ENCODE results near the gene CDK19. TPM values are rescaled to one million over a fixed set of nuclear protein-coding genes. Genes with fewer than 3 reads are reported as not detected.
"Not testable (repeated sequence)": the region's sequence is repeated elsewhere in the genome, so short reads cannot be mapped to it uniquely, and the experiment has no call there.

Gene CDK19
- total RNA-seq, 5 donors from 2014 or later (not counting 1 experiment from before 2014, with no cell fraction given), result 11.4 to 16.1 (median 14.2) TPM

- Mint-ChIP-seq H3K4me3 (no peak overlapping the region), H3K4me1 (peaks cover 2 to 13% (median 10%) of the 10 kb centered on the region in 3 donors), H3K27ac (no peak overlapping the region), H3K27me3 (no peaks in the 10 kb centered on the region), H3K36me3 (peaks cover 7% of the 10 kb centered on the region), H3K9me3 (no peaks in the 10 kb centered on the region)
- H3K27ac ChIP-seq (ENCODE audit: low read length), result no peak overlapping the region
- ChIA-PET CTCF (interaction anchor here in 1 of 2 donors (0.6 kb wide), 1 partner anchor 68 kb away, joined by 7 read pairs; no protein-coding TSS in a partner anchor), POLR2A (no interaction called here)
- DNase-seq, result no peak
- WGBS (ENCODE audit: insufficient coverage), result 80% methylated on average over 1 of the region's 4 CpGs
- no peak overlapping the region for H3K4me3 ChIP-seq (ENCODE audit: control insufficient read depth in 1 of 2, extremely low read depth in 1 of 2, low read length in 1 of 2)
- no peak for ATAC-seq (replicated peaks in 1 of 4)
- H3K9me3 ChIP-seq, result no peaks in the 10 kb centered on the region
- no peaks in the 10 kb centered on the region for H3K36me3 ChIP-seq (ENCODE audit: control insufficient read depth in 2 of 2, extremely low read depth in 1 of 2, insufficient read depth in 1 of 2, low read length in 1 of 2)
- H3K4me1 ChIP-seq (ENCODE audit: control insufficient read depth in 1 of 2, extremely low read depth in 1 of 2, insufficient read depth in 2 of 2, low read length in 2 of 2), result no peaks in the 10 kb centered on the region
- H3K27me3 ChIP-seq (replicated peaks in 1 of 2; ENCODE audit: control insufficient read depth in 2 of 2, extremely low read depth in 1 of 2, insufficient read depth in 2 of 2, low read length in 1 of 2), result no peaks in the 10 kb centered on the region
Observed at GRCh38 chr6:110757926-110758325, 57.3 kb downstream of the CDK19 start.

DNA sequence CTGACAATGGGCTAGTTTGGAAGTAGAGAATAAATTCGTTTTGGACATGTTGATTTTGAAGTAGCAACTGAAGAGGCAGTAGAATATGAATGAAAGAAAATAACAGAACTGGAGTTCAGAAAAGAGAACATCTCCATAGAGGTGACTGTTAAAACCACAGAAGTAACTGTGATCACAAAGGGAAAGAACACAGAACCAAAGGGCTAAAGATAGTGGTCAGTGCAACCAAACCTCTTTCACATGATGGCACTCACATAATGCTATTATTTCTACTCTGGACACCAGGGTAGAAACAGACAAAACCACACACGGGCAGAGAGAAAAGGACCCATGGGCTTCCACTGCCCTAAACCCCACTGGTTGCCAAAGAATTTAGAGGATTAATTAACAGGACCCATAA is 58.5 kb downstream of the CDK19 start:
- no peak for ATAC-seq (replicated peaks in 1 of 4)
- 60% methylated on average over 2 of the region's 2 CpGs for WGBS (ENCODE audit: insufficient coverage)

DNA sequence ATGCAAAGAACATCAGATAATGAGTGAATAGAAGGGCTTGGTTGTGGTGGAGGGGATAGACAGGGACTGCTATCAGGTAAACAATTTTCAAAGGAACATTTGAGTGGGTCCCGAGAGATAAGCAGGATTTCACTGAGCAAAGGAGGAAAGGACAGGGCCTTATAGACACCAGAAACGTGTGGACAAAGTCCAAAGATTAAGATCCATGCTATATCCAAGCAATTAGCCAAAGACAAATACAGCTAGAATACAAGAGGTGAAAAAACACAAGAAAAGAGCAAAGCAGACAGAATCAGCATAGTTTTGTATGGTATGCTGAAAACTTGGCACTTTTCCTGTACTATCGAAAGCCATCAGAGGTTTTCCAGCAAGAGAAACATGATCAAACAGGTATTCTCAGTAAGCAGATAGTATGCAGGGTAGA is 59.8 kb downstream of the CDK19 start:
- ATAC-seq (replicated peaks in 1 of 4), result no peak

More for the DNA sequence above, 58.5 kb downstream of the CDK19 start:
- H3K27me3 ChIP-seq (replicated peaks in 1 of 2; ENCODE audit: control insufficient read depth in 2 of 2, extremely low read depth in 1 of 2, insufficient read depth in 2 of 2, low read length in 1 of 2), result no peaks in the 10 kb centered on the region
- Mint-ChIP-seq H3K4me1 (peaks cover 2 to 19% (median 10%) of the 10 kb centered on the region in 3 donors), H3K27me3 (no peaks in the 10 kb centered on the region), H3K4me3 (no peak overlapping the region), H3K27ac (no peak overlapping the region), H3K36me3 (peaks cover 7% of the 10 kb centered on the region), H3K9me3 (no peaks in the 10 kb centered on the region)
- no peak overlapping the region for H3K4me3 ChIP-seq (ENCODE audit: control insufficient read depth in 1 of 2, extremely low read depth in 1 of 2, low read length in 1 of 2)
- H3K4me1 ChIP-seq (ENCODE audit: control insufficient read depth in 1 of 2, extremely low read depth in 1 of 2, insufficient read depth in 2 of 2, low read length in 2 of 2), result peaks cover 0 to 2% of the 10 kb centered on the region in 2 experiments
- ChIA-PET POLR2A (no interaction called here), CTCF (no interaction called here)
- no peaks in the 10 kb centered on the region for H3K36me3 ChIP-seq (ENCODE audit: control insufficient read depth in 2 of 2, extremely low read depth in 1 of 2, insufficient read depth in 1 of 2, low read length in 1 of 2)
- no peaks in the 10 kb centered on the region for H3K9me3 ChIP-seq
- DNase-seq, result no peak
- no peak overlapping the region for H3K27ac ChIP-seq (ENCODE audit: low read length)

DNA sequence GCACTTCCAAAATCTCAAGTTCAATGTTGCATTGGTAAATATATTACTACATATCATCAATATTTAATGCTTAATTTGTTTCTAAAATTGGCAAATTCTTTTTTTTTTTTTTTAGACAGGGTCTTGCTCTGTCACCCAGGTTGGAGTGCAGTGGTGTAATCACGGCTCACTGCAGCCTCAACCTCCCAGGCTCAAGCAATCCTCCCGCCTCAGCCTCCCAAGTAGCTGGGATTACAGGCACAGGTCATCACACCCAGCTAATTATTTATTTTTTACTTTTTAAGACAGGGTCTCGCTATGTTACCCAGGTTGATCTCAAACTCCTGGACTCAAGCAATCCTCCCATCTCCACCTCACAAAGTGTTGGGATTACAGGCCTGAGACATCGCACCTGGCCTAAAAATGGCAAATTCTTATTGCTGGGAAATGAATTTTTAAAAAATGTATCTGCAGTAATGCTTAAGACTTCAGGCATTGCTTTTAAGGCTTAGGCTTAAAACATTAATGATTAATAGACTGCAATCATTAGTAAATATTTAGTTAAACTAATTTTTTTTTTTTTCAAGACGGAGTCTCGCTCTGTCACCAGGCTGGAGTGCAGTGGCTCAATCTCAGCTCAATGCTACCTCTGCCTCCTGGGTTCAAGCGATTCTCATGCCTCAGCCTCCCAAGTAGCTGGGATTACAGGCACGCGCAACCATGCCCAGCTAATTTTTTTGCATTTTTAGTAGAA is 61.2 kb downstream of the CDK19 start:
- H3K27me3 ChIP-seq (replicated peaks in 1 of 2; ENCODE audit: control insufficient read depth in 2 of 2, extremely low read depth in 1 of 2, insufficient read depth in 2 of 2, low read length in 1 of 2); ATAC-seq (replicated peaks in 1 of 4); H3K4me1 ChIP-seq (ENCODE audit: control insufficient read depth in 1 of 2, extremely low read depth in 1 of 2, insufficient read depth in 2 of 2, low read length in 2 of 2); H3K4me3 Mint-ChIP-seq; H3K27me3 Mint-ChIP-seq; H3K27ac Mint-ChIP-seq; H3K36me3 ChIP-seq (ENCODE audit: control insufficient read depth in 2 of 2, extremely low read depth in 1 of 2, insufficient read depth in 1 of 2, low read length in 1 of 2); H3K9me3 ChIP-seq; H3K9me3 Mint-ChIP-seq; H3K27ac ChIP-seq (ENCODE audit: low read length); DNase-seq; CTCF ChIA-PET; H3K4me3 ChIP-seq (ENCODE audit: control insufficient read depth in 1 of 2, extremely low read depth in 1 of 2, low read length in 1 of 2): not testable (repeated sequence)
- WGBS (ENCODE audit: insufficient coverage), result 98% methylated on average over 7 of the region's 9 CpGs
- peaks cover 4 to 24% (median 6%) of the 10 kb centered on the region in 3 donors for H3K4me1 Mint-ChIP-seq
- peaks cover 15% of the 10 kb centered on the region for H3K36me3 Mint-ChIP-seq
- POLR2A ChIA-PET, result interaction anchor here in 1 of 2 donors (0.6 kb wide), 1 partner anchor 1316 kb away, joined by 4 read pairs; no protein-coding TSS in a partner anchor

More for the DNA sequence above, 59.8 kb downstream of the CDK19 start:
- Histone ChIP-seq H3K27me3 (replicated peaks in 1 of 2; ENCODE audit: control insufficient read depth in 2 of 2, extremely low read depth in 1 of 2, insufficient read depth in 2 of 2, low read length in 1 of 2) (no peaks in the 10 kb centered on the region), H3K4me3 (ENCODE audit: control insufficient read depth in 1 of 2, extremely low read depth in 1 of 2, low read length in 1 of 2) (no peak overlapping the region), H3K36me3 (ENCODE audit: control insufficient read depth in 2 of 2, extremely low read depth in 1 of 2, insufficient read depth in 1 of 2, low read length in 1 of 2) (no peaks in the 10 kb centered on the region), H3K9me3 (no peaks in the 10 kb centered on the region), H3K27ac (ENCODE audit: low read length) (no peak overlapping the region), H3K4me1 (ENCODE audit: control insufficient read depth in 1 of 2, extremely low read depth in 1 of 2, insufficient read depth in 2 of 2, low read length in 2 of 2) (peaks cover 0 to 2% of the 10 kb centered on the region in 2 experiments)
- Mint-ChIP-seq H3K36me3 (peaks cover 8% of the 10 kb centered on the region), H3K27ac (no peak overlapping the region), H3K9me3 (no peaks in the 10 kb centered on the region), H3K4me1 (peaks cover 2 to 18% (median 8%) of the 10 kb centered on the region in 3 donors), H3K27me3 (no peaks in the 10 kb centered on the region), H3K4me3 (no peak overlapping the region)
- ChIA-PET POLR2A (interaction anchor here (0.6 kb wide), 3 partner anchors 9 to 610 kb away, joined by 3 to 8 read pairs (median 3); no protein-coding TSS in a partner anchor), CTCF (no interaction called here)
- 94% methylated on average over 2 of the region's 3 CpGs for WGBS (ENCODE audit: insufficient coverage)
- no peak for DNase-seq

DNA sequence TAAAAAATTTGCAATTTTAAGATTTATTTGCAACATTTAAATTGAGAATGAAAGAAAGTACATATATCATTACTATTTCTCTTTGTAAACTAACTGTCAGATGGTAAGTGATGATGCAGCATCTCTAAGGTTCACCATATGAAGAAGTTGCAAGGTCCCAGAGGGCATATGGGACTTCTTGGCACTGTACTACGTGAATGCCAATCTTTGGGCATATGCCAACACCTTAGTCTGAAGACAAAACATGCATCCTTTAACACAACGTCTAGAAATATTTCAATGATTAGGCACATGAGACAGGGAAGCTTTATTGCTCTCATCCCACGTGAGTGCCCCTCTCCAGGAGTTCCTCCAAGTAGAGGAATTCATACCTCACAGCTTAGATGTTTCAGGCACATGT is 66.8 kb downstream of the CDK19 start:
- CTCF ChIA-PET, result no interaction called here
- Histone ChIP-seq H3K27ac (ENCODE audit: low read length) (no peak overlapping the region), H3K4me3 (ENCODE audit: control insufficient read depth in 1 of 2, extremely low read depth in 1 of 2, low read length in 1 of 2) (no peak overlapping the region), H3K27me3 (replicated peaks in 1 of 2; ENCODE audit: control insufficient read depth in 2 of 2, extremely low read depth in 1 of 2, insufficient read depth in 2 of 2, low read length in 1 of 2) (no peaks in the 10 kb centered on the region), H3K4me1 (ENCODE audit: control insufficient read depth in 1 of 2, extremely low read depth in 1 of 2, insufficient read depth in 2 of 2, low read length in 2 of 2) (peaks cover 0 to 2% of the 10 kb centered on the region in 2 experiments), H3K36me3 (ENCODE audit: control insufficient read depth in 2 of 2, extremely low read depth in 1 of 2, insufficient read depth in 1 of 2, low read length in 1 of 2) (no peaks in the 10 kb centered on the region), H3K9me3 (no peaks in the 10 kb centered on the region)
- Mint-ChIP-seq H3K9me3 (no peaks in the 10 kb centered on the region), H3K27me3 (no peaks in the 10 kb centered on the region), H3K36me3 (peaks cover 17% of the 10 kb centered on the region), H3K4me3 (no peak overlapping the region), H3K4me1 (peaks cover 0 to 18% (median 2%) of the 10 kb centered on the region in 3 donors), H3K27ac (no peak overlapping the region)
- no peak for ATAC-seq (replicated peaks in 1 of 4)
- POLR2A ChIA-PET, result no interaction called here
- WGBS (ENCODE audit: insufficient coverage), result no CpG with 5 or more reads among the region's 3 CpGs
- DNase-seq, result no peak

DNA sequence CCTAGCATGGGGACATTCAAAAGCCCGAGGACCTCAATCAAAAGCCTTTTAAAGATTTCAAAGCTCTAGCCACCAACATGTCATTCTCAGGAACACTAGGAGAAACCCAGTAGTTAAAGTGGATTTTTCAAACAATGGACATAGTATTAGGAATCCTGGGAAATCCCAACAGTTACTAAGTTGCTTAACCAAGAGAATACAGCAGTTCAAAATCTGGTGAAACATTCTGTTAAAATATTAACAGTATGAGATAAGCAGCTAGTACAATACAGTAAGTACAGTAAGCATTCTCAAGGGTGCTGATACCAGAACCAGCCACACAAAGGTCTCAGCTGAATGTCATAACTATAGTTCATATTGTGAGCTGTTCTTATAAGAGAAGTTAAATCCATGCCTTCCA is 68.6 kb downstream of the CDK19 start:
- Mint-ChIP-seq H3K36me3 (peaks cover 32% of the 10 kb centered on the region), H3K4me3 (no peak overlapping the region), H3K27ac (no peak overlapping the region), H3K4me1 (peaks cover 0 to 12% (median 2%) of the 10 kb centered on the region in 3 donors), H3K27me3 (no peaks in the 10 kb centered on the region), H3K9me3 (peaks cover 3 to 13% (median 8%) of the 10 kb centered on the region in 3 donors)
- H3K27me3 ChIP-seq (replicated peaks in 1 of 2; ENCODE audit: control insufficient read depth in 2 of 2, extremely low read depth in 1 of 2, insufficient read depth in 2 of 2, low read length in 1 of 2), result no peaks in the 10 kb centered on the region
- peaks cover 0 to 4% of the 10 kb centered on the region in 2 donors for H3K36me3 ChIP-seq (ENCODE audit: control insufficient read depth in 2 of 2, extremely low read depth in 1 of 2, insufficient read depth in 1 of 2, low read length in 1 of 2)
- ChIA-PET POLR2A (interaction anchor here in 1 of 2 donors (0.8 kb wide), 1 partner anchor 8 kb away, joined by 3 read pairs; no protein-coding TSS in a partner anchor), CTCF (no interaction called here)
- DNase-seq (no peak), ATAC-seq (replicated peaks in 1 of 4) (no peak)
- no peak overlapping the region for H3K27ac ChIP-seq (ENCODE audit: low read length)
- H3K4me1 ChIP-seq (ENCODE audit: control insufficient read depth in 1 of 2, extremely low read depth in 1 of 2, insufficient read depth in 2 of 2, low read length in 2 of 2), result no peaks in the 10 kb centered on the region
- no CpG with 5 or more reads among the region's 1 CpG for WGBS (ENCODE audit: insufficient coverage)
- H3K9me3 ChIP-seq, result peaks cover 6% of the 10 kb centered on the region
- H3K4me3 ChIP-seq (ENCODE audit: control insufficient read depth in 1 of 2, extremely low read depth in 1 of 2, low read length in 1 of 2), result no peak overlapping the region

Measured in T-cell (primary cell).